ENCODE results near the gene CDC20B. TPM values are rescaled to one million over a fixed set of nuclear protein-coding genes. Genes with fewer than 3 reads are reported as not detected.

The CDC20B gene
- 0.96 TPM for total RNA-seq (ENCODE audit: insufficient read depth, low replicate concordance)

DNA sequence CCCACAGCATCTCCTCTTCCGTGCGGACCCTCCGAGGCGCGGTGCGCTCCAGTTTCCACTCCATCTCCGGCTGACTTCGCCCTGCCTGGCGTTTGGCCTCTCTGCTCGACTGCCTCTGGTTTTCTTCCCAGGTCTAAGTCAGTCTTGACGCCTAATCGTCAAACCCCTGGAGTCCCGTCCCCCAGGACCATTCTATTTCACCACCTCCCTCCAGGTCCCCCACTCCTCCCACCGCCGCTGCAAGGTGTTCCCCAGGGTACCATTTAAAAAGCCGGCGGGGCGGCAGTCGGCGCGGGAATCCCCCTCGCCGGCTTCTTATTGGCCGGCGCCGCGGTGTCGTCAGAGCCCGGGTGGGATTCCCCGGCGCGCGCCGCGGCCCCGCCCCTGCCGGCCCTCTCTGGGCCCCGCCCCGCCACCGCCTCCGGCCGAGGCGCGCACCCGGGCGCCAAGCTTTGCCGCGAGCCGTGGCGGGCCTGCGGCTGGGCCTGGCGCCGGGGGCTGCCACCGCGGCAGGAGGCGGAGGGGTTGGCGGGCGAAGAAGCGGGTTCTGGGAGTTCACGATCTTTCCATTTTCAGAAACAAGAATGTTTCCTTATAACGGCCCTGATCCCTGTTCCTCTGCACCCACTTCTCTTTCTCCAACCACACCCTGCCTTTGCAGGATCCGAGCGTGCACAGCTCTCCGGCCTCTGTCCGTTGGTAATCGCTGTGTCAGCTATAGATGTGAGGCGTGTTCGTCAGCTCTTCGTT, at the start of gene CDC20B:
Gene CDC20B (minus strand): TSS at position 241 of the 750 bp plus-strand sequence. CDS start 177 bp downstream, at position 64.
- peak; percentile 82 for DNase-seq (ENCODE audit: low spot score)

DNA sequence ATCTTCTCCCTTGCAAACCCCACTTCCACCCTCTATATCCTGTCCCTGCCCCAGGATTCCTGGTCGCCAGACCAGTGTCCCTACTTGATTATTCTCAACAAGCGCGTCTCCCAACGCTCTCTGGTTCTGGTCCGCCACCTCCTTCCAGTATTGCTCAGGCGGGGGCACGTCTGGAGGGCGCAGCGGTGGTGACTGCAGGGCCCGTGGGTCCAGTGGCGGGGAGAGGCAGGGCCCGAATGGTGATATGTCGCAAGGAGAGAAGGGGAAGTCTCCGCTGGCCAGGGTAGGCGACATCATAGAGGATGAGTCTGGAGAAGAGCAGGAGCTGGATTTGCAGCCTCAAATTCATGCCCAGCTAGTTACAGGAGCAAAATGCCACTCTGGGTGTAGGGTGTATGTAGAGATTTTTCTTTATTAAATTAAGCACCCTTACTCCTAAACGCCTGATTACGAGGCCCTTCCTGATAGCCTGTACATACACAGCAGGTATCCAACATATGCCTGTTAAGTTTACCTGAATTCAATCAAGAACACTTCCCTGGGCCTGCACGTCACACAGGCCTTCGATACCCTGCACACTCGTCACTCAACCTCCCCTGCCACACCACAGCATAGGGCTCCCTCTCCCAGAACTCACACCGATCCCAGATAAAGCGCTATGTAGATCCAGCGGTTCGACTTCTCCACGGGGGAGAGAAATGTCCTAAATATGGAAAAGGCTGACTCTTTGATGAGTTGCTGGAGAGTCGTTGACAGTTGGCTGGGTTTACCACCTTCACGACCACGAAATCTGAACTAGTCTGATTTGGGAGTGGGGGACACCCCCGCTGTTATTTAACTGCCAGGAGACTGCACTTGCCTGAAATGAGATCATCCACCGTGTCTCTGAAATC, 49.4 kb upstream of the CDC20B start:
- DNase-seq (ENCODE audit: low spot score) = no peak

- no peak for DNase-seq (ENCODE audit: low spot score)
Measured at GRCh38 chr5:55220433-55221185, 47.6 kb upstream of the CDC20B start.

DNA sequence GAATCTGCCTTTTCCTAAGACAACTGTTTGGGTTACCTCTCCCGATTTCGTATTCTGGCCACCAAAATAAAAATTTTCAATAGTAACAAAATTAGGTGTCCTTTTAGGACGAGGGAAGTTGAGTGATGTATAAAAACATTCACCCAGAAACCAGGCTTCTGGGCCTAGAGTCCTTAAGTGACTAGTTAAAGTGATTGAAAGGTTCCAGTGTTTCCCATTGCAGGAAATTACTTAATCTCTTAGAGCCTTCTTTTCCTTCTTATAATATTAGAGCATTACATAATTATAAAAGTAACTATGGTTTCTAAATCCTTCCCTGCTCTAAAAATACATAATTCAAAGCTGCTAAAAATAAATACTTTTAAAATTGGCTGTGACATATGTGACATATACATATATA, 46.8 kb upstream of the CDC20B start:
- DNase-seq (ENCODE audit: low spot score) = no peak

- peak; percentile 73 for DNase-seq (ENCODE audit: low spot score)
Measured at GRCh38 chr5:55218967-55219366, 46.0 kb upstream of the CDC20B start.

GRCh38 chr5:55211184-55211874, 38.4 kb upstream of the CDC20B start:
- no peak for DNase-seq (ENCODE audit: low spot score)

- no peak for DNase-seq (ENCODE audit: low spot score)
Measured at GRCh38 chr5:55205001-55205400, 32.0 kb upstream of the CDC20B start.

- DNase-seq (ENCODE audit: low spot score) = no peak
Measured at GRCh38 chr5:55191165-55191564, 18.2 kb upstream of the CDC20B start.

- DNase-seq (ENCODE audit: low spot score) = no peak
Measured at GRCh38 chr5:55188656-55189540, 15.9 kb upstream of the CDC20B start.

DNA sequence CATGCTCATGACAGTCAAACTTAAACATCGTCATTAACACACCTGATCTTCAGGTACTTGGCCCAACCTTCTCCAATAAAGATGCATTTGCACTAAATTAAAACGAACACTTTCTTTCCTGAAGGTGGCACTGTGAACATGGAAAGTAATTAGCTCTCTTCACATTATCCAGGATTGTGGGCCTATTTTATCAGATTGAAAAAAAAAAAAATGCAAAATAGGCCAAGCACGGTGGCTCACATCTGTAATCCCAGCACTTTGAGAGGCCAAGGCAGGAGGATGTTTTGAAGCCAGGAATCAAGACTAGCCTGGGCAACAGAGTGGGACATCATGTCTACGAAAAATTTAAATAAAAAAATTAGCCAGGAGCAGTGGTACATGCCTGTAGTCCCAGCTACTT, 14.4 kb upstream of the CDC20B start:
- no peak for DNase-seq (ENCODE audit: low spot score)

DNA sequence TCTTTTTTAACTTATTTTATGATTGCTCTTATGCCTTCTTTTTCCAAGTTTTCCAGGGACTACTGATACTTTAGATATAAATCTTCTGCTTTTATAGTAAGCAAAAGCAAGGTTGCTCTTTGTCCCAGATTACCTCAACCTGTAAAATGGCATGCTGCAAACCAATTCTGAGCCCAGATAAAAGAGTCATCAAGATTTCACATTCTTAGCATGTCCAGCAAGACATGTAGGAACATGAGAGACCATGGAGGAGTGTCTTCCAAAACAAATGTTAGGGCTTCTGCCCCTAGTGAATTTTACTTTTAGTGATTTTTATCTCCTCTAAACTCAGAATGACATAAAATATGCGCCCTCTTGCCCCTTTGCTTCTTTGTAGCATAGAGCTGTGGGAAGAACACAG, 7.0 kb upstream of the CDC20B start:
- DNase-seq (ENCODE audit: low spot score) = no peak

- no peak for DNase-seq (ENCODE audit: low spot score)
Measured at GRCh38 chr5:55177078-55177477, 4.1 kb upstream of the CDC20B start.

DNA sequence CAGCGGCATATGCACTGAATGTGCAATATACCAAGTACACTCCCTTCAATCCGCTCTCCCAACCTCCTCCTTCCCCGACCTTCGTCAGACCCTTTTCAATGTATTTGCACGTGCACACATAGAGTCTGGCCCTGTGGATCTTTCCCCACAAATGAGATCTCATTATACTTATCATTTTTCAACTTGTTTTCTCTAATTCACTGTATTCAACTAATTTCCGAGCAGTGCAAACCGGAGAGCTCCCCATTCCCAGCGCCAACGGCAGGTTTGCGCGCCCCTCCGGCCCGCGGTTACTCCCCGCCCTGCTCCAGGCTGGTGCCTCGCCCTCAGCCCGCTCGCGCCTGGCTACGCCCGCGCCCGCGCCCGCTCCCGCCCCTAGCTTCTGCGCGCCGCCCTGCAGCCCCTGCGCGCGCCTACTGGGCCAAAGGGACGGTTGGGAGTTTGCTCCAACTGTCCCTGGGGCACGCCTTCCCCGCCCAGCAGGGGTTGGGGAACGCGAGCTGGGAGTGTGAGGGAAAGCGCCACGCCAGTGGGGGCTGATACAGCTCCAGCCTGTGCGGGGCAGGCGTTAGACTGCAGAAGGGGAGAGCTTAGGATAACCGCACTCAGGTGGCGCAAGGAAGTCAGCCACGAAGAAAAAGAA, 3.3 kb upstream of the CDC20B start:
- DNase-seq (ENCODE audit: low spot score) = peak; percentile 57

- DNase-seq (ENCODE audit: low spot score) = no peak
Measured at GRCh38 chr5:55175781-55176175, 2.8 kb upstream of the CDC20B start.

DNA sequence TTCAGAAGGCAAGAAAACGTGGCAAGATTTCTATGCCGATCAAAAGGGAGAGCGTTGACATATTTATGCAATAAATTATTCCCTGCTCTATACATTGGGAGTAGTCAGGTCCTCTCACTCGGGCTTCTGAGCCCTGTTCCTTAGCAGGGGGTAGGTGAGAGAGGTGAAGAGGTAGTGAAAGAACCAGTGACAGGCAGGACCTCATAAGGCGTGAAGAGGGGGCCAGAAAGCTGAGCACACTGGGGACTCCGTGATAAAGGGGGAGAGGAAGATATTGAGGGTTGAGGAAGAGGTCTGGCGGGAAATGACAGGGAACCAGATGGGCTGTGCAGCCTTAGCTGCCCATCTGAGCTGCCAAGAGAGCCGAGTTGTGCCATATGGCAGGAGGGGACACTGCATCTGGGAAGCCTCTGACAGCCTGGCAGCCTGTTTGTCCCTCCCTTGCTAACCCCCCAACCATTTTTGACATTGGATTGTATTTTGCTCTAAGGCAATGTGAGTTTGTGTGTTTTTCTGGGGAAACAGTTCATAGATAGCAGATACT, 782 bp upstream of the CDC20B start:
- DNase-seq (ENCODE audit: low spot score) = no peak

- DNase-seq (ENCODE audit: low spot score) = peak; percentile 89
Measured at GRCh38 chr5:55172051-55172899, 702 bp downstream of the CDC20B start.

DNA sequence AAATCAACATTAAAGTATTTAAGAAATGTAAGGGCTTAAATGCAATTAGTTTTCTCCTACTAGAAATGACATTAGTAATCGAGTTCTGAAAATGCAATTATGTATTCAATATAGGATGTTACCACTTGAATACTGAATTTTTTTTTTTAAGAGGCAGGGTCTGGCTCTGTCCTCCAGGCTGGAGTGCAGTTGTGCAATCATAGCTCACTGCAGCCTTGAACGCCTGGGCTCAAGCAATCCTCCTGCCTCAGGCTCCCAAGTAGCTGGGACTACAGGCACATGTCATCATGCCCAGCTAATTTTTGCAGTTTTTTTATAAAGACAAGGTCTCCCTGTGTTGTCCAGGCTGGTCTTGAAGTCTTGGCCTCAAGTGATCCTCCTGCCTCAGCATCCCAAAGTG, 1.5 kb downstream of the CDC20B start:
- no peak for DNase-seq (ENCODE audit: low spot score)

DNA sequence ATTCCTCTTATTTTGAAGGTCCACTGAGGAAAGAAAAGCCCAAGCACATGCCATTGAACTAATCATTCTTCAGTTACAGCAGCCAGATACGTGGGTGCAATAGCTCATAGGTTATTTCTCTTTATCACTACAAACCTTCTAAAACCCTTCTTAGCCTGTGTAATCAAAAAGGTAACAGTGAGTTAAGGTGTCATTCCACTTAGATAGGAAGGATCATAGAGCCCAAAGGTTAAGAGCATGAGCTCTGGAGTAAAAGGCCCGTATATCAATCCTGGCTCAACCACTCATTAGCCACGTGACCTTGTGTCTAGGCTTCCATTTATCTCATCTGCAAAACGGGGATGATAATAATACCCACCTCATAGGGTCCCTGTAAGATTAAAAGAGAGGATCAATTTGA, 10.3 kb downstream of the CDC20B start:
- no peak for DNase-seq (ENCODE audit: low spot score)
